NB4 (cell line): Measurements from ENCODE around the gene MYLK4.

Experiments used
- MYC ChIP-seq: IDR thresholded peaks from 2 replicates; pipeline ENCODE4 v1.6.1; 2011; ENCODE audit warnings: low read depth, low read length
- POLR2A ChIP-seq: IDR thresholded peaks from 2 replicates; pipeline ENCODE4 v1.6.1; 2011; ENCODE audit warnings: mild to moderate bottlenecking; ENCODE audit not compliant: insufficient read length; ENCODE audit errors: extremely low read depth
- TF ChIP-seq, protein P1 (sequence below): IDR thresholded peaks from one replicate; pipeline ENCODE4 v1.5.1; 2012; ENCODE audit warnings: low read depth, low read length
- TF ChIP-seq, protein P2 (sequence below): IDR thresholded peaks from 2 replicates; pipeline ENCODE4 v1.6.1; 2011; ENCODE audit warnings: low read depth, low read length

DNA sequence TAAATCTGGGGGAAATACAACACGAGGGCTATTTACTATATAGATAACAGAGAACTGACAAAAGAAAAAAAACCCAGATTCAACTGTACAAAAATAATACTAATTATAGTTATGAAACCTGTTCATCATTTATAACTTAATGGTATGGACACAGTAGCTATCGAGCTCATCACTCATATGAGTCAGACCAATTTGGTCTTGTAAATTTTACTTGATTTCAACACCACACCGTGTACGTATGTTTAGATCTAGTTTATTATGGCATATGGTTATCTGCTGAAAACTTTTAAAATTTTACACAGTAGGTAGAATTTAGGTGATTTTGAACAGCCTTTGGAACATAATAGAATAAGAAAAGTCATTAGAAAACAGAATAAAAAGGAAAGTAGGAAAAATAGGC lies 5.5 kb downstream of the MYLK4 start:
- TF ChIP-seq, protein P1, sequence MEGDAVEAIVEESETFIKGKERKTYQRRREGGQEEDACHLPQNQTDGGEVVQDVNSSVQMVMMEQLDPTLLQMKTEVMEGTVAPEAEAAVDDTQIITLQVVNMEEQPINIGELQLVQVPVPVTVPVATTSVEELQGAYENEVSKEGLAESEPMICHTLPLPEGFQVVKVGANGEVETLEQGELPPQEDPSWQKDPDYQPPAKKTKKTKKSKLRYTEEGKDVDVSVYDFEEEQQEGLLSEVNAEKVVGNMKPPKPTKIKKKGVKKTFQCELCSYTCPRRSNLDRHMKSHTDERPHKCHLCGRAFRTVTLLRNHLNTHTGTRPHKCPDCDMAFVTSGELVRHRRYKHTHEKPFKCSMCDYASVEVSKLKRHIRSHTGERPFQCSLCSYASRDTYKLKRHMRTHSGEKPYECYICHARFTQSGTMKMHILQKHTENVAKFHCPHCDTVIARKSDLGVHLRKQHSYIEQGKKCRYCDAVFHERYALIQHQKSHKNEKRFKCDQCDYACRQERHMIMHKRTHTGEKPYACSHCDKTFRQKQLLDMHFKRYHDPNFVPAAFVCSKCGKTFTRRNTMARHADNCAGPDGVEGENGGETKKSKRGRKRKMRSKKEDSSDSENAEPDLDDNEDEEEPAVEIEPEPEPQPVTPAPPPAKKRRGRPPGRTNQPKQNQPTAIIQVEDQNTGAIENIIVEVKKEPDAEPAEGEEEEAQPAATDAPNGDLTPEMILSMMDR: no peak
- TF ChIP-seq, protein P2, sequence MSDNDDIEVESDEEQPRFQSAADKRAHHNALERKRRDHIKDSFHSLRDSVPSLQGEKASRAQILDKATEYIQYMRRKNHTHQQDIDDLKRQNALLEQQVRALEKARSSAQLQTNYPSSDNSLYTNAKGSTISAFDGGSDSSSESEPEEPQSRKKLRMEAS: no peak
- no peak for TF ChIP-seq POLR2A
- TF ChIP-seq MYC: no peak
